ENCODE results near the gene SHB.

DNA sequence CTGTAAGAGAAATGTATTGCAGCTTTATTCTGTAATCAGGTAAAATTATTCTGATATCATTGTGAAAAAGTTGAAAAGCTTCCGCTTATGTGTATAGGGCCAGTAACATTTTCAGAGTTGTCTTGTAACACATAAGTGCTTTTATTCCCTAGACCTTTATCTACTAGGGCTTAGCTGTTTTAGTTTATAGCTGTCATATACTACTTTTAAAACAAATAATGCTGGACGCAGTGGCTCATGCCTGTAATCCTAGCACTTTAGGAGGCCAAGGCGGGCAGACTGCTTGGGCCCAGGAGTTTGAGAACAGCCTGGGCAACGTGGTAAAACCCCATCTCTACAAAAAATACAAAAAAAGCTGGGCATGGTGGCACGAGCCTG lies 198.2 kb downstream of the SHB start:
- TF ChIP-seq CTCF (conservative IDR thresholded peaks at IDR 0.05; ENCODE audit: low read depth, low read length) (no peak), EZH2 (IDR thresholded peaks at IDR 0.05; ENCODE audit: borderline replicate concordance, low read depth, low read length, poor library complexity, severe bottlenecking) (no peak)

Measured in A673 (cell line).